AG04450 (cell line): ENCODE measurements around the gene APOD. TPM values are rescaled to one million over a fixed set of nuclear protein-coding genes. Genes with fewer than 3 reads are reported as not detected.

Experiments used
- CTCF ChIA-PET: fragments of 300-600, 350-600 bp; formaldehyde crosslinking; extraction: SDS; loops from one replicate; lab custom pipeline; 2022; ENCODE audit warnings: antibody characterized with exemption, inconsistent platforms; lab: Charles Lee
- POLR2A ChIA-PET: fragments of 350-600 bp; formaldehyde crosslinking; extraction: SDS; loops from one replicate; lab custom pipeline; 2021; ENCODE audit warnings: antibody characterized with exemption, inconsistent platforms; lab: Yijun Ruan, JAX
- DNase-seq: peaks from one replicate; pipeline ENCODE4 v3.0.0-alpha.2; 2011; ENCODE audit warnings: low read depth, low spot score
- H3K27ac ChIP-seq: one replicate; pipeline ENCODE4 v1.5.1; 2012; ENCODE audit warnings: low read depth, low read length, control low read depth
- H3K27me3 ChIP-seq: one replicate; pipeline ENCODE4 v1.6.0; 2012; ENCODE audit warnings: low read length; ENCODE audit not compliant: control insufficient read depth, insufficient read depth
- H3K4me3 ChIP-seq: 2 replicates; pipeline ENCODE4 v1.5.1; 2011; ENCODE audit warnings: mild to moderate bottlenecking, low read depth, low read length, control low read depth
- H3K9me3 ChIP-seq: 2 replicates; pipeline ENCODE4 v1.5.1; 2012; ENCODE audit warnings: low read length; ENCODE audit not compliant: control insufficient read depth, insufficient read depth
- CTCF ChIP-seq: IDR thresholded peaks from 2 replicates; pipeline ENCODE4 v1.5.1; 2011; ENCODE audit warnings: low read depth, low read length, control low read depth, inconsistent platforms
- polyA plus RNA-seq: library from polyadenylated mRNA; depleted of rRNA; stranded (reverse); fragments of >200 nt; gene quantifications from 2 replicates; pipeline ENCODE4 v1.2.3, GENCODE V29; 2011

The APOD gene
- polyA plus RNA-seq, 1 experiment, result 0.56 TPM

- H3K9me3 ChIP-seq, result peaks cover 4% of the 10 kb centered on the region; the same call in 1 of the 2 replicates
- ChIA-PET POLR2A (no interaction called here), CTCF (no interaction called here)
- no peak for TF ChIP-seq CTCF
- H3K4me3 ChIP-seq, result no peak overlapping the region
- peaks cover 9% of the 10 kb centered on the region for H3K27me3 ChIP-seq
- DNase-seq, result no peak
- no peak overlapping the region for H3K27ac ChIP-seq
These were observed 4.1 kb upstream of the APOD start for GRCh38 chr3:195587824-195588223.

GRCh38 chr3:195587406-195587805 lies 3.7 kb upstream of the APOD start:
- CTCF ChIA-PET, result no interaction called here
- H3K4me3 ChIP-seq, result no peak overlapping the region
- peaks cover 4% of the 10 kb centered on the region; the same call in 1 of the 2 replicates for H3K9me3 ChIP-seq
- TF ChIP-seq CTCF, result no peak
- H3K27ac ChIP-seq, result no peak overlapping the region
- DNase-seq, result no peak
- POLR2A ChIA-PET, result no interaction called here
- H3K27me3 ChIP-seq, result peaks cover 9% of the 10 kb centered on the region

DNA sequence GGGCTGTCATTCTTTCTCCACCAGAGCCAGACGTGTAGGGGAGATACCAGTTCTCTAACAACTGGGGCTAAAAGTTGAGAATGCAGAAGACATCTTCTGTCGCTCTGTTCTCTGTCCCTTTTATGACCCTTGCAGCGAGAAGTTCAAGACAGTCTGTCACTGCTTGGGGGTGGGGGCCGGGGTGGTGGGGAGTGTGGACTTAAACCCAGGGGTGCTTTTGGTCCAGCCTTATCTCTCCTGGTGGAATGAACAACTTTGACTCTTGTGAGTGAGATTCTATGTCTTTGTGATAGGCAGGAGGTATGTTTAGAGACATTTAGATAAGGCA lies 767 bp upstream of the APOD start:
- peaks cover 7% of the 10 kb centered on the region for H3K27me3 ChIP-seq
- ChIA-PET CTCF (interaction anchor here (0.8 kb wide), 1 partner anchor 266 kb away, joined by 3 read pairs; no protein-coding TSS in a partner anchor), POLR2A (no interaction called here)
- H3K4me3 ChIP-seq, result no peak overlapping the region
- H3K27ac ChIP-seq, result no peak overlapping the region
- H3K9me3 ChIP-seq, result peaks cover 4% of the 10 kb centered on the region; the same call in 1 of the 2 replicates
- TF ChIP-seq CTCF, result no peak
- DNase-seq, result no peak

- no peak for DNase-seq
- Histone ChIP-seq H3K27ac (no peak overlapping the region), H3K9me3 (no peaks in the 10 kb centered on the region), H3K27me3 (peaks cover 9% of the 10 kb centered on the region), H3K4me3 (no peak overlapping the region)
- no peak for TF ChIP-seq CTCF
- CTCF ChIA-PET, result no interaction called here
- POLR2A ChIA-PET, result no interaction called here
These were observed 793 bp downstream of the APOD start for GRCh38 chr3:195582947-195583346.

- Histone ChIP-seq H3K27me3 (peaks cover 8% of the 10 kb centered on the region), H3K27ac (no peak overlapping the region), H3K4me3 (no peak overlapping the region), H3K9me3 (no peaks in the 10 kb centered on the region)
- no peak for TF ChIP-seq CTCF
- POLR2A ChIA-PET, result interaction anchor here (0.6 kb wide), 1 partner anchor 11 kb away, joined by 6 read pairs; no protein-coding TSS in a partner anchor
- peak; percentile 13 for DNase-seq
- CTCF ChIA-PET, result interaction anchor here (0.5 kb wide), 1 partner anchor 313 kb away, joined by 3 read pairs; no protein-coding TSS in a partner anchor
These were observed 2.8 kb downstream of the APOD start for GRCh38 chr3:195580744-195581443.
